ENCODE data around the gene TBC1D24.
"Not testable (repeated sequence)": the region's sequence is repeated elsewhere in the genome, so short reads cannot be mapped to it uniquely, and the experiment has no call there.

- not testable (repeated sequence) for TF ChIP-seq POLR2AphosphoS5, CTCF (IDR thresholded peaks at IDR 0.05)
Measured at GRCh38 chr16:2543771-2544170, 68.8 kb downstream of the TBC1D24 start.

All from breast epithelium (tissue), 3 donors.